HG03095 (cell line): Measurements from ENCODE around the gene RPRD1B.
A peak's percentile ranks its signal among the peaks of the same experiment; 100 is the strongest.

Experiments used
- ATAC-seq: cut with Tn5 transposase; IDR thresholded peaks from one replicate; pipeline ENCODE4 v1.9.1; 2021; ENCODE audit warnings: moderate library complexity; ENCODE audit not compliant: unreplicated experiment

RPRD1B gene

GRCh38 chr20:38033330-38034107 lies at the start of gene RPRD1B, which contains the start of gene TTI1:
Gene RPRD1B, plus strand, starts transcription at chr20:38033746. Its CDS starts 202 bp downstream, at chr20:38033948.
Gene TTI1, minus strand, starts transcription at chr20:38033456. Its CDS starts 19,640 bp downstream, at chr20:38013816.
- peak; percentile 77 for ATAC-seq

GRCh38 chr20:37984018-37984785 lies 49.3 kb upstream of the RPRD1B start:
- no peak for ATAC-seq

- ATAC-seq = no peak
Observed at GRCh38 chr20:37986044-37986858, 47.3 kb upstream of the RPRD1B start.

- ATAC-seq = no peak
Observed at GRCh38 chr20:37986873-37987601, 46.5 kb upstream of the RPRD1B start.

GRCh38 chr20:37987602-37988290 lies 45.8 kb upstream of the RPRD1B start:
- no peak for ATAC-seq

- ATAC-seq = no peak
Observed at GRCh38 chr20:37988306-37988954, 45.1 kb upstream of the RPRD1B start.

- no peak for ATAC-seq
Observed at GRCh38 chr20:37989601-37990295, 43.8 kb upstream of the RPRD1B start.

GRCh38 chr20:37990571-37991151 lies 42.9 kb upstream of the RPRD1B start:
- peak; percentile 83 for ATAC-seq

GRCh38 chr20:37991157-37991866 lies 42.2 kb upstream of the RPRD1B start:
- ATAC-seq = no peak

- ATAC-seq = no peak
Observed at GRCh38 chr20:37991908-37992307, 41.6 kb upstream of the RPRD1B start.

- ATAC-seq = no peak
Observed at GRCh38 chr20:37992802-37993409, 40.6 kb upstream of the RPRD1B start.

GRCh38 chr20:37994512-37994911 lies 39.0 kb upstream of the RPRD1B start:
- no peak for ATAC-seq

- ATAC-seq = no peak
Observed at GRCh38 chr20:37995856-37996605, 37.5 kb upstream of the RPRD1B start.

GRCh38 chr20:37997516-37997915 lies 36.0 kb upstream of the RPRD1B start:
- no peak for ATAC-seq

- no peak for ATAC-seq
Observed at GRCh38 chr20:37999526-38000263, 33.9 kb upstream of the RPRD1B start.

GRCh38 chr20:38000293-38000692 lies 33.3 kb upstream of the RPRD1B start:
- ATAC-seq = no peak
